ENCODE measurements around the gene EIF2B2. TPM values are rescaled to one million over a fixed set of nuclear protein-coding genes. Genes with fewer than 3 reads are reported as not detected.
"Not testable (repeated sequence)": the region's sequence is repeated elsewhere in the genome, so short reads cannot be mapped to it uniquely, and the experiment has no call there.

EIF2B2 gene
- total and polyA plus RNA-seq, 3 donors from 2014 or later, result 39.4 to 124 (median 40.4) TPM

- H3K4me1 ChIP-seq, result no peaks in the 10 kb centered on the region
- WGBS, 2 donors, result 88 to 100% methylated on average over 1 to 9 of the region's 10 CpGs
- intact Hi-C loops (cut with DNase I; ENCODE audit: low total_unique reads), result no loop called here
- no peaks in the 10 kb centered on the region for H3K9me3 ChIP-seq
- no peak overlapping the region for H3K4me3 ChIP-seq
- H3K36me3 ChIP-seq (ENCODE audit: low read depth, missing control alignments), result no peaks in the 10 kb centered on the region
- DNase-seq, result no peak
- H3K27me3 ChIP-seq, result no peaks in the 10 kb centered on the region
- no peak overlapping the region for H3K27ac ChIP-seq
- TF ChIP-seq CTCF (IDR thresholded peaks at IDR 0.05) (no peak), POLR2A (IDR thresholded peaks at IDR 0.05) (no peak)
Observed at GRCh38 chr14:74985028-74985310, 17.8 kb upstream of the EIF2B2 start.

GRCh38 chr14:74985806-74986205 lies 16.9 kb upstream of the EIF2B2 start:
- intact Hi-C loops (cut with DNase I; ENCODE audit: low total_unique reads), result no loop called here
- H3K27me3 ChIP-seq, result no peaks in the 10 kb centered on the region
- WGBS, 2 donors, result 81 to 83% methylated on average over 6 of the region's 6 CpGs
- DNase-seq, result peak; percentile 9
- H3K4me1 ChIP-seq, result no peaks in the 10 kb centered on the region
- no peaks in the 10 kb centered on the region for H3K9me3 ChIP-seq
- TF ChIP-seq CTCF (IDR thresholded peaks at IDR 0.05), result no peak
- no peak for TF ChIP-seq POLR2A (IDR thresholded peaks at IDR 0.05)
- no peak overlapping the region for H3K27ac ChIP-seq
- H3K4me3 ChIP-seq, result no peak overlapping the region
- no peaks in the 10 kb centered on the region for H3K36me3 ChIP-seq (ENCODE audit: low read depth, missing control alignments)

- H3K27ac ChIP-seq, result no peak overlapping the region
- no peak for TF ChIP-seq CTCF (IDR thresholded peaks at IDR 0.05)
- TF ChIP-seq POLR2A (IDR thresholded peaks at IDR 0.05), result no peak
- H3K4me1 ChIP-seq, result no peaks in the 10 kb centered on the region
- no peaks in the 10 kb centered on the region for H3K9me3 ChIP-seq
- H3K36me3 ChIP-seq (ENCODE audit: low read depth, missing control alignments), result no peaks in the 10 kb centered on the region
- 85 to 88% methylated on average over 4 of the region's 4 CpGs for WGBS, 2 donors
- no peak overlapping the region for H3K4me3 ChIP-seq
- H3K27me3 ChIP-seq, result no peaks in the 10 kb centered on the region
- no peak for DNase-seq
- intact Hi-C loops (cut with DNase I; ENCODE audit: low total_unique reads), result no loop called here
Observed at GRCh38 chr14:74988131-74988530, 14.6 kb upstream of the EIF2B2 start.

GRCh38 chr14:74988993-74989392 lies 13.7 kb upstream of the EIF2B2 start:
- 81 to 88% methylated on average over 1 of the region's 1 CpG for WGBS, 2 donors

GRCh38 chr14:74994182-74994581 lies 8.5 kb upstream of the EIF2B2 start:
- H3K4me3 ChIP-seq; DNase-seq; H3K36me3 ChIP-seq (ENCODE audit: low read depth, missing control alignments); H3K27ac ChIP-seq; H3K4me1 ChIP-seq; H3K27me3 ChIP-seq; H3K9me3 ChIP-seq; intact Hi-C loops (cut with DNase I; ENCODE audit: low total_unique reads): not testable (repeated sequence)
- 95% methylated on average over 11 to 25 of the region's 28 CpGs for WGBS, 2 donors

More at GRCh38 chr14:74988993-74989392, 13.7 kb upstream of the EIF2B2 start:
- Histone ChIP-seq H3K36me3 (ENCODE audit: low read depth, missing control alignments) (no peaks in the 10 kb centered on the region), H3K4me3 (no peak overlapping the region), H3K27ac (no peak overlapping the region), H3K9me3 (no peaks in the 10 kb centered on the region), H3K27me3 (no peaks in the 10 kb centered on the region), H3K4me1 (no peaks in the 10 kb centered on the region)
- intact Hi-C loops (cut with DNase I; ENCODE audit: low total_unique reads), result no loop called here
- no peak for DNase-seq
- TF ChIP-seq CTCF (IDR thresholded peaks at IDR 0.05) (no peak), POLR2A (IDR thresholded peaks at IDR 0.05) (no peak)

GRCh38 chr14:74995781-74996180 lies 6.9 kb upstream of the EIF2B2 start:
- DNase-seq; H3K9me3 ChIP-seq; H3K4me3 ChIP-seq; H3K4me1 ChIP-seq; H3K36me3 ChIP-seq (ENCODE audit: low read depth, missing control alignments); intact Hi-C loops (cut with DNase I; ENCODE audit: low total_unique reads); H3K27me3 ChIP-seq; H3K27ac ChIP-seq: not testable (repeated sequence)
- 68 to 78% methylated on average over 4 to 6 of the region's 7 CpGs for WGBS, 2 donors
